Trophoblast cell (in vitro differentiated cells and primary cell): ENCODE data around the gene FBN3.
"Not testable (repeated sequence)": the region's sequence is repeated elsewhere in the genome, so short reads cannot be mapped to it uniquely, and the experiment has no call there.

Experiments used
- DNase-seq, 2 donors: peaks; one replicate each; pipeline ENCODE4 v3.0.0-alpha.2; 2016
- H2AFZ ChIP-seq: 2 replicates; pipeline ENCODE4 v1.6.1; 2013; ENCODE audit warnings: low read length, moderate library complexity, mild to moderate bottlenecking; ENCODE audit not compliant: insufficient read depth, poor library complexity
- H2AK5ac ChIP-seq: 2 replicates; pipeline ENCODE4 v1.6.1; 2013; ENCODE audit warnings: mild to moderate bottlenecking, low read length
- H2BK120ac ChIP-seq: 2 replicates; pipeline ENCODE4 v1.6.1; 2013; ENCODE audit warnings: low read length, mild to moderate bottlenecking, moderate library complexity; ENCODE audit not compliant: insufficient read depth, poor library complexity
- H2BK12ac ChIP-seq: 2 replicates; pipeline ENCODE4 v1.6.1; 2013; ENCODE audit warnings: mild to moderate bottlenecking, low read length, moderate library complexity
- H2BK5ac ChIP-seq: 2 replicates; pipeline ENCODE4 v1.6.1; 2013; ENCODE audit warnings: low read length, low read depth, moderate library complexity, mild to moderate bottlenecking; ENCODE audit not compliant: poor library complexity
- H3K14ac ChIP-seq: 2 replicates; pipeline ENCODE4 v1.6.1; 2013; ENCODE audit warnings: mild to moderate bottlenecking, low read length
- H3K18ac ChIP-seq: 2 replicates; pipeline ENCODE4 v1.6.1; 2013; ENCODE audit warnings: mild to moderate bottlenecking, low read length
- H3K23ac ChIP-seq: 2 replicates; pipeline ENCODE4 v1.6.1; 2013; ENCODE audit warnings: low read length
- H3K27ac ChIP-seq: 2 replicates; pipeline ENCODE4 v1.5.1; 2013; ENCODE audit warnings: low read depth, mild to moderate bottlenecking, inconsistent platforms, low read length, moderate library complexity
- H3K27me3 ChIP-seq: 2 replicates; pipeline ENCODE4 v1.6.1; 2013; ENCODE audit warnings: inconsistent platforms, mild to moderate bottlenecking, low read length, moderate library complexity; ENCODE audit not compliant: insufficient read depth
- H3K36me3 ChIP-seq, 2 experiments: 1 replicate in 1 of 2; 2 replicates in 1 of 2; pipeline ENCODE4 v1.6.1; 2013; ENCODE audit warnings: low read length in 2 of 2, mild to moderate bottlenecking in 2 of 2, moderate library complexity in 1 of 2; ENCODE audit not compliant: insufficient read depth in 2 of 2, control insufficient read depth in 1 of 2
- H3K4ac ChIP-seq: 2 replicates; pipeline ENCODE4 v1.6.1; 2013; ENCODE audit warnings: low read depth, mild to moderate bottlenecking, low read length, moderate library complexity
- H3K4me1 ChIP-seq, 2 experiments: 1 replicate in 1 of 2; 2 replicates in 1 of 2; pipeline ENCODE4 v1.6.1; 2013; ENCODE audit warnings: low read length in 2 of 2, mild to moderate bottlenecking in 2 of 2, moderate library complexity in 1 of 2; ENCODE audit not compliant: insufficient read depth in 2 of 2, control insufficient read depth in 1 of 2
- H3K4me2 ChIP-seq: 2 replicates; pipeline ENCODE4 v1.6.1; 2013; ENCODE audit warnings: inconsistent platforms, mild to moderate bottlenecking, low read length, moderate library complexity
- H3K4me3 ChIP-seq: 2 replicates; pipeline ENCODE4 v1.5.1; 2013; ENCODE audit warnings: mild to moderate bottlenecking, low read depth, low read length, inconsistent platforms
- H3K79me1 ChIP-seq: one replicate; pipeline ENCODE4 v1.6.1; 2013; ENCODE audit warnings: low read length
- H3K79me2 ChIP-seq: 2 replicates; pipeline ENCODE4 v1.6.1; 2013; ENCODE audit warnings: low read length, mild to moderate bottlenecking; ENCODE audit not compliant: control insufficient read depth, insufficient read depth, poor library complexity
- H3K9ac ChIP-seq: 2 replicates; pipeline ENCODE4 v1.6.1; 2013; ENCODE audit warnings: mild to moderate bottlenecking, low read length
- H3K9me3 ChIP-seq: 2 replicates; pipeline ENCODE4 v1.6.1; 2013; ENCODE audit warnings: low read depth, mild to moderate bottlenecking, control low read depth, inconsistent platforms, low read length; ENCODE audit not compliant: insufficient read depth
- H4K12ac ChIP-seq: 2 replicates; pipeline ENCODE4 v1.6.1; 2013; ENCODE audit warnings: low read depth, mild to moderate bottlenecking, low read length, moderate library complexity
- H4K8ac ChIP-seq: 2 replicates; pipeline ENCODE4 v1.6.1; 2013; ENCODE audit warnings: low read depth, mild to moderate bottlenecking, low read length, moderate library complexity
- H4K91ac ChIP-seq: one replicate; pipeline ENCODE4 v1.6.1; 2013; ENCODE audit warnings: low read depth, mild to moderate bottlenecking, low read length, moderate library complexity
- WGBS: extraction: QIAGEN DNeasy Blood & Tissue Kit; methylation state at CpG from one replicate; pipeline ENCODE4 v1.1.7; 2013; ENCODE audit warnings: missing lambda C conversion rate; ENCODE audit not compliant: insufficient read length, insufficient coverage; ENCODE audit errors: extremely low coverage; 5-methylcytosine and 5-hydroxymethylcytosine counted together

Gene FBN3

DNA sequence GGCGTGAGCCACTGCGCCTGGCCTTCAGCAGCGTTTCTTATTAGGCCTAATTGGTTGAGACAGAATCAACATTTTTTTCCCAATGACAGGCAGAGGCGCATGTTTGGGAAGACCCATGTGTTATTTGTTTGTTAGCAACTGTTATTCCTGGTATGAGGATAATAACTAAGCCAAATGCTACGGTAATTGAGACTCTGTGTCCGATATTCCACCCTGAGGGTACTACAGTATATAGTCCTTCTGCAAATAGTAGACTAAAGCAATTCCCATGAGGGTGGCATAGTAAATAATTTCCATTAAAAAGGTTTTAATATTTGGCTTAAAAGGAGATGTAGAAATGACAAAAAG lies 115.2 kb downstream of the FBN3 start:
- Histone ChIP-seq H3K23ac (no peak overlapping the region), H3K27ac (no peak overlapping the region), H2BK120ac (no peak overlapping the region), H4K12ac (no peak overlapping the region), H4K91ac (no peak overlapping the region), H3K27me3 (no peaks in the 10 kb centered on the region), H2AK5ac (no peak overlapping the region), H3K4ac (no peak overlapping the region), H2BK12ac (no peak overlapping the region), H3K79me1 (peaks cover 11% of the 10 kb centered on the region), H3K79me2 (no peaks in the 10 kb centered on the region), H3K4me3 (no peak overlapping the region), H3K36me3 (no peaks in the 10 kb centered on the region), H3K4me2 (no peak overlapping the region), H3K9me3 (peaks cover 2% of the 10 kb centered on the region), H2BK5ac (no peak overlapping the region), H3K14ac (no peak overlapping the region), H3K18ac (no peak overlapping the region), H2AFZ (no peak overlapping the region), H4K8ac (no peak overlapping the region), H3K4me1 (peaks cover 6 to 23% of the 10 kb centered on the region in 2 experiments), H3K9ac (no peak overlapping the region)
- peak; percentile 91 to 96 for DNase-seq
- WGBS = no CpG with 5 or more reads among the region's 6 CpGs

DNA sequence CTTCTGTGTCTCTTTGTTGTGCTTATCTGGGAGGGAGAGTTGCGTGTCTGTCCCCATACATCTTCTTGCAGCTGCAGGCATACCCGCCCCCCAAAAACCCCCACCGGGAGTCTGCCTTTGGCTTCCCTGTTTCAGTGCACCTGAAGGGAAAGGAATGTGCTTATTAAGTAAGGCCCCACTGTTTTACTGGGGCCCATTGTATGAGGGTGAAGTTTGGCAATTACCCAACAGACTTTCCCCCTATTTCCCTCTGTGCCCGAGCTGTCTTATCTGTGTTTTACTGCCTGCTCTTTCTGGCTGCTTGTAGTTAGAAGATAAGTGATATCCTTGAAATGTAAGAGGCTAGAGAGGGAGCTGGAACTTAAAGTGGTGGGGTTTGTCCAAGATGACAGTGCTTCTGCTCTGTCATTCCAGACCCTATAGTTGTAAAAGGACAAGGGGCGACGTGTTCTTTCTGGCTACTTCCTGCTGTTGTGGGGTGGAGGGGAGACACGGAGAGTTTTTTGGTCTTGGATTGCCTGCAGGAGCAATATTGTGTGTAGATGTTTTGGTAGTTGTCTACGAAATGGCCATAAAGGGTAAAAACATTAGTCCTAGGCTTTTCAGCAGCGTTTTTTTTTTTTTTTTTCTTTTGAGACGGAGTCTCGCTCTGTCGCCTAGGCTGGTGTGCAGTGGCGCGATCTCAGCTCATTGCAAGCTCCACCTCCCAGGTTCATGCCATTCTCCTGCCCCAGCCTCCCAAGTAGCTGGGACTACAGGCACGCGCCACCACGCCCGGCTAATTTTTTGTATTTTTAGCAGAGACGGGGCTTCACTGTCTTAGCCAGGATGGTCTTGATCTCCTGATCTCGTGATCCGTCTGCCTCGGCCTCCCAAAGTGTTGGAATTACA lies 115.9 kb downstream of the FBN3 start:
- not testable (repeated sequence) for H2AFZ ChIP-seq, H4K91ac ChIP-seq, H3K4me3 ChIP-seq, H3K14ac ChIP-seq, H3K4me2 ChIP-seq, H4K8ac ChIP-seq, H3K4ac ChIP-seq, H4K12ac ChIP-seq, H3K9ac ChIP-seq, H3K27me3 ChIP-seq, H3K79me2 ChIP-seq, H3K36me3 ChIP-seq, H2BK12ac ChIP-seq, H2BK120ac ChIP-seq, H3K9me3 ChIP-seq, H2BK5ac ChIP-seq, H3K18ac ChIP-seq, H3K23ac ChIP-seq, H2AK5ac ChIP-seq
- Histone ChIP-seq H3K27ac (peak overlapping the region; percentile 50), H3K4me1 (peaks cover 8 to 26% of the 10 kb centered on the region in 2 experiments), H3K79me1 (peaks cover 13% of the 10 kb centered on the region)
- DNase-seq = peak in 1 of 2 donors; percentile 37
- no CpG with 5 or more reads among the region's 22 CpGs for WGBS

- Histone ChIP-seq H3K4me3 (no peak overlapping the region), H3K4ac (peak overlapping the region; percentile 23), H3K4me1 (peaks cover 13 to 35% of the 10 kb centered on the region in 2 experiments), H3K9me3 (no peaks in the 10 kb centered on the region), H2BK120ac (peak overlapping the region; percentile 91), H4K12ac (no peak overlapping the region), H4K91ac (peak overlapping the region; percentile 44), H3K18ac (no peak overlapping the region), H3K9ac (no peak overlapping the region), H2BK12ac (peak overlapping the region; percentile 88), H3K4me2 (no peak overlapping the region), H3K36me3 (no peaks in the 10 kb centered on the region), H3K79me2 (peaks cover 3% of the 10 kb centered on the region), H4K8ac (peak overlapping the region; percentile 38), H2AFZ (no peak overlapping the region), H3K79me1 (peaks cover 21% of the 10 kb centered on the region), H3K23ac (no peak overlapping the region), H3K14ac (peak overlapping the region; percentile 72), H2BK5ac (peak overlapping the region; percentile 33), H3K27ac (no peak overlapping the region), H2AK5ac (peak overlapping the region; percentile 65), H3K27me3 (no peaks in the 10 kb centered on the region)
- no CpG with 5 or more reads among the region's 8 CpGs for WGBS
- DNase-seq = peak in 1 of 2 donors; percentile 49
These were observed 118.4 kb downstream of the FBN3 start for GRCh38 chr19:8030960-8031359.

DNA sequence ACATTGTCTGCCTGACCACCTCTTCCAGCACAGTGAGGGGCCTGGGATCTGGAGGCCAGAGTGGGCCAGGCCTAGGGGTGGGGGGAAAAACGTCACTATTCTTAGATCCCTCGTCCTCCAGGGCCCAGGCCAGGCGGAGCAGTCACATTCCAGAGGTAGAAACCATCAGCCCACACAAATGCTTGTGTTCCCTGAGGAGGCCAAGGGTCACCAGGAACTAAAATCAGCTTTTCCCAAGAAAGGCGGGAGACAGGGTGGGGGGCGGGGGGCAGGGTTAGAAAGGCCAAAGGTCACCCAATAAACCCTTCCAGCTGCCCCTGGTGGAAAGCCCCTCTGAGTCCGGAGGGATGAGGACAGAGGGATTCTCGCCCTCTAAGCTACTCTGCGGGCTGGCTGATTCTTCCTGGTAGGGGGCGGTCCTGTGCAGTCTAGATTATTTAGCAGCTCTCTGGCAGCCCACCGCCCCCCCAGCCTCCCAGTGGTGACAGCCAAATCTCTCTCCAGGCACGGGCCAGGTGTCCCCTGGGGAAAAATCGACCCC lies 120.4 kb downstream of the FBN3 start:
- Histone ChIP-seq H3K4me2 (peak overlapping the region; percentile 49), H2BK120ac (peak overlapping the region; percentile 96), H2AK5ac (no peak overlapping the region), H3K9me3 (no peaks in the 10 kb centered on the region), H3K4me3 (no peak overlapping the region), H3K4ac (no peak overlapping the region), H3K9ac (no peak overlapping the region), H3K36me3 (no peaks in the 10 kb centered on the region), H4K8ac (peak overlapping the region; percentile 62), H3K79me2 (peaks cover 3% of the 10 kb centered on the region), H3K14ac (no peak overlapping the region), H3K79me1 (peaks cover 21% of the 10 kb centered on the region), H3K27ac (peak overlapping the region; percentile 91), H3K23ac (no peak overlapping the region), H4K12ac (peak overlapping the region; percentile 32), H2BK5ac (peak overlapping the region; percentile 92), H4K91ac (peak overlapping the region; percentile 99), H3K4me1 (peaks cover 13 to 34% of the 10 kb centered on the region in 2 experiments), H3K27me3 (no peaks in the 10 kb centered on the region), H3K18ac (no peak overlapping the region), H2AFZ (peak overlapping the region; percentile 1), H2BK12ac (peak overlapping the region; percentile 42)
- WGBS = no CpG with 5 or more reads among the region's 12 CpGs
- peak; percentile 72 to 73 for DNase-seq
